ENCODE data around the gene BATF.

BATF gene

GRCh38 chr14:75504411-75504810, 17.9 kb upstream of the BATF start:
- no peak for DNase-seq

GRCh38 chr14:75506930-75507329, 15.3 kb upstream of the BATF start:
- no peak for DNase-seq

GRCh38 chr14:75510547-75510946, 11.7 kb upstream of the BATF start:
- DNase-seq = no peak

GRCh38 chr14:75511201-75511600, 11.1 kb upstream of the BATF start:
- DNase-seq = no peak

- DNase-seq = no peak
These were observed 8.2 kb upstream of the BATF start for GRCh38 chr14:75513911-75514672.

- DNase-seq = no peak
These were observed 7.3 kb upstream of the BATF start for GRCh38 chr14:75514673-75515628.

- no peak for DNase-seq
These were observed 6.7 kb upstream of the BATF start for GRCh38 chr14:75515629-75515996.

- no peak for DNase-seq
These were observed 3.6 kb upstream of the BATF start for GRCh38 chr14:75518625-75519024.

GRCh38 chr14:75519394-75519793, 2.9 kb upstream of the BATF start:
- no peak for DNase-seq

- DNase-seq = no peak
These were observed 2.2 kb upstream of the BATF start for GRCh38 chr14:75519826-75520728.

GRCh38 chr14:75520852-75521251, 1.4 kb upstream of the BATF start:
- no peak for DNase-seq

GRCh38 chr14:75521415-75522199, 662 bp upstream of the BATF start:
- DNase-seq = no peak

- no peak for DNase-seq
These were observed 682 bp downstream of the BATF start for GRCh38 chr14:75522983-75523318.

GRCh38 chr14:75523771-75524171, 1.5 kb downstream of the BATF start:
- no peak for DNase-seq

- DNase-seq = no peak
These were observed 3.7 kb downstream of the BATF start for GRCh38 chr14:75525969-75526368.

GRCh38 chr14:75527449-75528163, 5.3 kb downstream of the BATF start:
- DNase-seq = no peak

GRCh38 chr14:75531256-75531655, 9.0 kb downstream of the BATF start:
- DNase-seq = no peak

GRCh38 chr14:75531660-75532317, 9.5 kb downstream of the BATF start:
- DNase-seq = no peak

GRCh38 chr14:75533791-75534555, 11.7 kb downstream of the BATF start:
- no peak for DNase-seq

- DNase-seq = no peak
These were observed 13.1 kb downstream of the BATF start for GRCh38 chr14:75535164-75535898.

Data from NCI-H345 (cell line).